DMS 273 treated with DMSO at 0.1 percent for 48 hours (cell line): ENCODE results near the gene TNFSF12.

Experiments
- DNase-seq: peaks from one replicate; lab custom pipeline; 2025; lab: John Stamatoyannopoulos, UW

The TNFSF12 gene

GRCh38 chr17:7570351-7570750 lies 21.5 kb downstream of the TNFSF12 start:
- DNase-seq: no peak

GRCh38 chr17:7572338-7572587 lies 23.4 kb downstream of the TNFSF12 start:
- peak; percentile 94 for DNase-seq

GRCh38 chr17:7572588-7573323 lies 23.9 kb downstream of the TNFSF12 start:
- DNase-seq: no peak

GRCh38 chr17:7573324-7574080 lies 24.6 kb downstream of the TNFSF12 start:
- no peak for DNase-seq

GRCh38 chr17:7574176-7574953 lies 25.5 kb downstream of the TNFSF12 start:
- DNase-seq: no peak

GRCh38 chr17:7575481-7575883 lies 26.6 kb downstream of the TNFSF12 start:
- no peak for DNase-seq

GRCh38 chr17:7575959-7576358 lies 27.1 kb downstream of the TNFSF12 start:
- DNase-seq: no peak

GRCh38 chr17:7576432-7576937 lies 27.6 kb downstream of the TNFSF12 start:
- DNase-seq: no peak

GRCh38 chr17:7577327-7578199 lies 28.7 kb downstream of the TNFSF12 start:
- DNase-seq: no peak

- peak; percentile 79 for DNase-seq
These were observed 30.4 kb downstream of the TNFSF12 start, which contains the start of gene CD68 for GRCh38 chr17:7579001-7579833. TSS of gene CD68 (plus strand) at chr17:7579638. CDS start at chr17:7579678, 40 bp downstream.

- no peak for DNase-seq
These were observed 31.2 kb downstream of the TNFSF12 start for GRCh38 chr17:7579834-7580603.

GRCh38 chr17:7580604-7581575 lies 32.0 kb downstream of the TNFSF12 start:
- no peak for DNase-seq

GRCh38 chr17:7582396-7583252 lies 33.8 kb downstream of the TNFSF12 start:
- DNase-seq: no peak

- DNase-seq: peak; percentile 90
These were observed 34.6 kb downstream of the TNFSF12 start, which contains the start of gene MPDU1 for GRCh38 chr17:7583253-7584109. TSS of gene MPDU1 (plus strand) at chr17:7583852. CDS start at chr17:7583863, 11 bp downstream.

GRCh38 chr17:7586673-7587419 lies 38.0 kb downstream of the TNFSF12 start:
- DNase-seq: no peak
